GM12878 (cell line): Measurements from ENCODE around the gene DMD. TPM values are rescaled to one million over a fixed set of nuclear protein-coding genes. Genes with fewer than 3 reads are reported as not detected.

Source experiments
- ATAC-seq: fragments of 200-7000 bp; cut with Tn5 transposase; 3 replicates; pipeline ENCODE4 v1.9.1; 2020; ENCODE audit warnings: mild to moderate bottlenecking, moderate library complexity
- BruUV-seq: library from RNA; stranded (reverse); fragments of 400-500 nt; replicated peaks from 2 replicates; lab custom pipeline; 2021; lab: Mats Ljungman, UMichigan
- CTCF ChIA-PET: fragments of 300-600 bp; sonication (Branson Sonifier 250); formaldehyde crosslinking; extraction: SDS; loops from one replicate; lab custom pipeline; 2021; ENCODE audit warnings: inconsistent platforms; lab: Yijun Ruan, JAX
- POLR2A ChIA-PET: fragments of 350-600 bp; formaldehyde crosslinking; extraction: SDS; loops from one replicate; lab custom pipeline; 2021; ENCODE audit warnings: inconsistent platforms; lab: Charles Lee
- RAD21 ChIA-PET: fragments of 300-600 bp; sonication (Branson Sonifier 250); formaldehyde crosslinking; loops from one replicate; lab custom pipeline; 2023; ENCODE audit warnings: antibody characterized with exemption; ENCODE audit not compliant: unreplicated experiment; lab: Charles Lee
- SMC1A ChIA-PET: fragments of 300-600 bp; sonication (Branson Sonifier 250); formaldehyde crosslinking; loops from one replicate; lab custom pipeline; 2023; ENCODE audit not compliant: unreplicated experiment, uncharacterized antibody; lab: Charles Lee
- DNase-seq: peaks from one replicate; pipeline ENCODE4 v3.0.0-alpha.2; 2011; ENCODE audit warnings: low read depth, low spot score
- FAIRE-seq: peaks from 3 replicates; lab custom pipeline; 2011; peaks lifted over from hg19 to GRCh38; lab: Jason Lieb, UNC
- H2AFZ ChIP-seq: 2 replicates; pipeline ENCODE4 v1.6.0; 2011; ENCODE audit warnings: low read depth, low read length, control low read depth; ENCODE audit not compliant: control insufficient read depth
- H3K27ac ChIP-seq: 2 replicates; pipeline ENCODE4 v1.5.1; 2011; ENCODE audit warnings: control low read depth; ENCODE audit not compliant: control insufficient read depth, insufficient read depth
- H3K27me3 ChIP-seq, 2 experiments: replicated peaks in 1 of 2; 2 replicates each; pipeline versions ENCODE4 v1.6.0 to v1.6.1; 2011; ENCODE audit warnings: low read length in 1 of 2; ENCODE audit not compliant: control insufficient read depth in 2 of 2, insufficient read depth in 2 of 2
- H3K36me3 ChIP-seq, 2 experiments: 2 replicates each; pipeline ENCODE4 v1.5.1; 2011; ENCODE audit warnings: low read length in 1 of 2; ENCODE audit not compliant: control insufficient read depth in 2 of 2, insufficient read depth in 2 of 2
- H3K4me1 ChIP-seq: 2 replicates; pipeline ENCODE4 v1.6.1; 2011; ENCODE audit warnings: mild to moderate bottlenecking, low read length, moderate library complexity, mixed read lengths; ENCODE audit not compliant: control insufficient read depth, insufficient read depth
- H3K4me2 ChIP-seq: 2 replicates; pipeline ENCODE4 v1.6.0; 2011; ENCODE audit warnings: control low read depth; ENCODE audit not compliant: control insufficient read depth, insufficient read depth
- H3K4me3 ChIP-seq: fragments of 200-600 bp; sonication (generic); 2 replicates; pipeline ENCODE4 v1.5.1; 2016
- H3K79me2 ChIP-seq: 2 replicates; pipeline ENCODE4 v1.6.0; 2011; ENCODE audit warnings: low read length; ENCODE audit not compliant: control insufficient read depth, insufficient read depth
- H3K9ac ChIP-seq: 2 replicates; pipeline ENCODE4 v1.8.0; 2011; ENCODE audit warnings: low read length, control low read depth, mixed read lengths; ENCODE audit not compliant: control insufficient read depth, insufficient read depth
- H3K9me3 ChIP-seq: replicated peaks from 3 replicates; pipeline ENCODE4 v1.5.1; 2011; ENCODE audit warnings: mild to moderate bottlenecking, low read length; ENCODE audit not compliant: control insufficient read depth, insufficient read depth
- H4K20me1 ChIP-seq: 2 replicates; pipeline ENCODE4 v1.6.0; 2011; ENCODE audit not compliant: control insufficient read depth, insufficient read depth
- EGR1 ChIP-seq, 2 experiments: IDR thresholded peaks; 1 replicate in 1 of 2; 2 replicates in 1 of 2; pipeline ENCODE4 v1.6.1; 2011 to 2012; ENCODE audit warnings: low read depth in 2 of 2, low read length in 2 of 2, borderline replicate concordance in 1 of 2, mild to moderate bottlenecking in 1 of 2, moderate library complexity in 1 of 2
- ETV6 ChIP-seq, 2 experiments: fragments of 450-650 bp in 1 of 2; IDR thresholded peaks in 1 of 2; conservative IDR thresholded peaks in 1 of 2; 2 replicates each; pipeline ENCODE4 v1.6.1; 2014; ENCODE audit warnings: antibody characterized with exemption in 1 of 2, borderline replicate concordance in 1 of 2, low read depth in 1 of 2, mild to moderate bottlenecking in 1 of 2, moderate library complexity in 1 of 2
- EZH2 ChIP-seq: IDR thresholded peaks from 2 replicates; pipeline ENCODE4 v1.6.1; 2012; ENCODE audit warnings: low read depth, mild to moderate bottlenecking, control low read depth, inconsistent platforms, low read length, borderline replicate concordance; ENCODE audit not compliant: control insufficient read depth
- IRF4 ChIP-seq: IDR thresholded peaks from 2 replicates; pipeline ENCODE4 v1.6.1; 2011; ENCODE audit warnings: low read depth, low read length
- PKNOX1 ChIP-seq: fragments of 450-650 bp; IDR thresholded peaks from 2 replicates; pipeline ENCODE4 v1.6.1; 2016; ENCODE audit warnings: mild to moderate bottlenecking
- RFX5 ChIP-seq: IDR thresholded peaks from 2 replicates; pipeline ENCODE4 v1.6.1; 2011; ENCODE audit warnings: low read depth, low read length, improper control_type of control experiment
- SKIL ChIP-seq: fragments of 450-650 bp; IDR thresholded peaks from 2 replicates; pipeline ENCODE4 v1.6.1; 2017; ENCODE audit warnings: mild to moderate bottlenecking, low read depth, inconsistent platforms; ENCODE audit not compliant: poor library complexity, severe bottlenecking
- SMAD5 ChIP-seq: IDR thresholded peaks from 2 replicates; pipeline ENCODE4 v1.6.1; 2016; ENCODE audit warnings: antibody characterized with exemption, low read depth
- TCF3 ChIP-seq: IDR thresholded peaks from 2 replicates; pipeline ENCODE4 v1.6.1; 2012; ENCODE audit warnings: low read depth, mild to moderate bottlenecking, low read length, borderline replicate concordance; ENCODE audit not compliant: insufficient read depth
- WGBS: methylation state at CpG from one replicate; pipeline ENCODE4 v1.1.6; 2016; ENCODE audit warnings: low lambda C conversion rate; ENCODE audit not compliant: insufficient replicate concordance, insufficient coverage; ENCODE audit errors: missing lambda C conversion rate; 5-methylcytosine and 5-hydroxymethylcytosine counted together
- in situ Hi-C: fragments of 300-500 bp; cut with MboI; formaldehyde crosslinking; loops from 9 replicates; pipeline ENCODE4 v1.14.3; 2018; ENCODE audit warnings: mixed read lengths
- intact Hi-C: fragments of 100-400 bp; cut with micrococcal nuclease; formaldehyde crosslinking; loops from one replicate; pipeline ENCODE4 v1.14.2; 2022; ENCODE audit not compliant: unreplicated experiment
- polyA plus RNA-seq, 11 experiments: library from polyadenylated mRNA; depleted of rRNA in 4 of 11; unstranded in 6 of 11; stranded (reverse) in 5 of 11; fragments of >200 nt; fragmentation: Nextera tagmentation in 4 of 11; fragmentation: Illumina TruSeq in 1 of 11; extraction: Ambion mirVana in 4 of 11; extraction: Trizol in 1 of 11; gene quantifications; 1 replicate in 1 of 11; 2 replicates in 10 of 11; pipeline versions ENCODE4 v1.2.1 to v1.2.3, GENCODE V29; 2011 to 2016; ENCODE audit warnings: inconsistent platforms in 2 of 11, missing spikeins in 2 of 11, low read depth in 1 of 11
- total RNA-seq, 4 experiments: library from RNA; depleted of rRNA in 3 of 4; stranded (reverse); fragments of >200 nt in 3 of 4; fragmentation: Illumina TruSeq in 1 of 4; extraction: Trizol in 1 of 4; gene quantifications; 2 replicates each; pipeline versions ENCODE4 v1.2.1 to v1.2.3, GENCODE V29; 2013 to 2021

Gene DMD
- total and polyA plus RNA-seq, 10 of the 15 experiments (the other 5 are each of a cell fraction or from before 2014, with no cell fraction given) = 1.4 to 24.3 (median 4.3) TPM

GRCh38 chrX:31838617-31839016 is 1372.7 kb downstream of the DMD start:
- no peaks in the 10 kb centered on the region for H3K27me3 ChIP-seq
- FAIRE-seq = no peak
- ATAC-seq = no peak
- ChIA-PET RAD21 (no interaction called here), CTCF (no interaction called here), SMC1A (no interaction called here), POLR2A (no interaction called here)
- 17% methylated on average over 4 of the region's 4 CpGs for WGBS
- no peak overlapping the region for H2AFZ ChIP-seq
- TF ChIP-seq IRF4 = no peak
- no peak overlapping the region for H3K9ac ChIP-seq
- H3K36me3 ChIP-seq = no peaks in the 10 kb centered on the region
- intact Hi-C loops = no loop called here
- H3K4me3 ChIP-seq = no peak overlapping the region
- H4K20me1 ChIP-seq = no peaks in the 10 kb centered on the region
- BruUV-seq = no TSS peak
- in situ Hi-C loops = no loop called here
- no peaks in the 10 kb centered on the region for H3K79me2 ChIP-seq
- no peak for DNase-seq
- no peaks in the 10 kb centered on the region for H3K9me3 ChIP-seq
- H3K4me1 ChIP-seq = no peaks in the 10 kb centered on the region
- H3K27ac ChIP-seq = no peak overlapping the region
- H3K4me2 ChIP-seq = no peak overlapping the region

- ATAC-seq (no peak), FAIRE-seq (no peak), DNase-seq (no peak)
- H3K36me3 ChIP-seq = no peaks in the 10 kb centered on the region
- ChIA-PET POLR2A (no interaction called here), CTCF (no interaction called here), SMC1A (no interaction called here), RAD21 (no interaction called here)
- H3K9ac ChIP-seq = no peak overlapping the region
- H3K27me3 ChIP-seq = no peaks in the 10 kb centered on the region
- no peak overlapping the region for H3K4me2 ChIP-seq
- no TSS peak for BruUV-seq
- no peaks in the 10 kb centered on the region for H3K9me3 ChIP-seq
- intact Hi-C loops (no loop called here), in situ Hi-C loops (no loop called here)
- no peak for TF ChIP-seq ETV6 (conservative IDR thresholded peaks at IDR 0.05 in 1 of 2, IDR thresholded peaks at IDR 0.05 in 1 of 2; ENCODE audit: borderline replicate concordance in 1 of 2, low read depth in 1 of 2)
- TF ChIP-seq PKNOX1 = no peak
- TF ChIP-seq RFX5 = no peak
- TF ChIP-seq TCF3 = no peak
- no peak for TF ChIP-seq SMAD5
- no peak for TF ChIP-seq SKIL
- no peak for TF ChIP-seq EZH2
- TF ChIP-seq EGR1 (IDR thresholded peaks at IDR 0.05; ENCODE audit: borderline replicate concordance in 1 of 2, low read depth in 2 of 2, low read length in 2 of 2) = no peak
- H3K4me1 ChIP-seq = no peaks in the 10 kb centered on the region
- H3K27ac ChIP-seq = no peak overlapping the region
- no peak overlapping the region for H3K4me3 ChIP-seq
- H2AFZ ChIP-seq = no peak overlapping the region
- H4K20me1 ChIP-seq = no peaks in the 10 kb centered on the region
- no peaks in the 10 kb centered on the region for H3K79me2 ChIP-seq
- WGBS = 38% methylated on average over 6 of the region's 6 CpGs
Measured at GRCh38 chrX:31837445-31838049, 1373.8 kb downstream of the DMD start.
